Measurements from ENCODE around the gene MKNK2. TPM values are rescaled to one million over a fixed set of nuclear protein-coding genes. Genes with fewer than 3 reads are reported as not detected.
A peak's percentile ranks its signal among the peaks of the same experiment; 100 is the strongest.

MKNK2 gene
- total and polyA plus RNA-seq, 2 of the 13 experiments (the other 11 are each of a cell fraction or from before 2014, with no cell fraction given), result 44.9 to 112 TPM

GRCh38 chr19:2049741-2050348 lies 1.2 kb downstream of the MKNK2 start (continued):
- TF ChIP-seq ARNTL (CRISPR knock-in tag; IDR thresholded peaks at IDR 0.05) (0 out of 2 replicates have a peak, but pooled peaks have one; percentile 16), TBX2 (CRISPR knock-in tag; IDR thresholded peaks at IDR 0.05; ENCODE audit: borderline replicate concordance) (no peak), IKZF5 (CRISPR knock-in tag; IDR thresholded peaks at IDR 0.05) (peak; percentile 40; the same call in 1 of the 2 replicates), ZNF83 (CRISPR knock-in tag; IDR thresholded peaks at IDR 0.05; ENCODE audit: borderline replicate concordance) (0 out of 2 replicates have a peak, but pooled peaks have one; percentile 29), ATF2 (CRISPR knock-in tag; IDR thresholded peaks at IDR 0.05) (peak; percentile 77; the same call in 1 of the 2 replicates), AHR (CRISPR knock-in tag; IDR thresholded peaks at IDR 0.05) (no peak), HHEX (CRISPR knock-in tag; IDR thresholded peaks at IDR 0.05) (0 out of 2 replicates have a peak, but pooled peaks have one; percentile 0), LBX2 (CRISPR knock-in tag; IDR thresholded peaks at IDR 0.05; ENCODE audit: borderline replicate concordance) (no peak), MAZ (IDR thresholded peaks at IDR 0.05; ENCODE audit: borderline replicate concordance, low read depth, low read length) (no peak), MAZ (CRISPR knock-in tag; IDR thresholded peaks at IDR 0.05; ENCODE audit: low read depth) (peak; percentile 61; the same call in 1 of the 2 replicates), BCL6 (CRISPR knock-in tag; IDR thresholded peaks at IDR 0.05) (peak; percentile 38), NCOA5 (CRISPR knock-in tag; IDR thresholded peaks at IDR 0.05) (no peak), TEAD2 (CRISPR knock-in tag; IDR thresholded peaks at IDR 0.05) (no peak), HMGA1 (CRISPR knock-in tag; conservative IDR thresholded peaks at IDR 0.05) (no peak), MAX (IDR thresholded peaks at IDR 0.05) (peak; percentile 36; the same call in 1 of the 2 replicates), HDAC1 (CRISPR knock-in tag; IDR thresholded peaks at IDR 0.05) (peak; percentile 76), FOSL2 (CRISPR knock-in tag; IDR thresholded peaks at IDR 0.05) (peak; percentile 60), NONO (IDR thresholded peaks at IDR 0.05) (no peak), NONO (CRISPR knock-in tag; conservative IDR thresholded peaks at IDR 0.05) (peak; percentile 53; the same call in 1 of the 2 replicates), HES4 (CRISPR knock-in tag; IDR thresholded peaks at IDR 0.05; ENCODE audit: borderline replicate concordance) (no peak), TCF7 (IDR thresholded peaks at IDR 0.05; ENCODE audit: low read depth) (no peak), ZNF788 (CRISPR knock-in tag; IDR thresholded peaks at IDR 0.05; ENCODE audit: borderline replicate concordance) (peak; percentile 49; the same call in 1 of the 2 replicates), PLSCR1 (CRISPR knock-in tag; IDR thresholded peaks at IDR 0.05; ENCODE audit: borderline replicate concordance) (no peak), ZBTB4 (CRISPR knock-in tag; IDR thresholded peaks at IDR 0.05; ENCODE audit: borderline replicate concordance) (no peak)

Data from HepG2 (cell line).